ENCODE measurements around the gene TUB.

Gene TUB

GRCh38 chr11:8081591-8082250 is 710 bp downstream of the TUB start:
- DNase-seq (ENCODE audit: low spot score): no peak
- H3K4me3 ChIP-seq: peak overlapping the region; percentile 79
- peak overlapping the region in 1 of 2 donors; percentile 58 for H3K27ac ChIP-seq
- no peak for TF ChIP-seq CTCF (IDR thresholded peaks at IDR 0.05)

- Histone ChIP-seq H3K4me3 (peak overlapping the region; percentile 79), H3K27ac (no peak overlapping the region)
- no peak for TF ChIP-seq CTCF (IDR thresholded peaks at IDR 0.05)
- DNase-seq (ENCODE audit: low spot score): no peak
Observed at GRCh38 chr11:8082391-8083087, 1.5 kb downstream of the TUB start.

GRCh38 chr11:8083088-8083395 is 2.0 kb downstream of the TUB start:
- no peak for DNase-seq (ENCODE audit: low spot score)
- no peak for TF ChIP-seq CTCF (IDR thresholded peaks at IDR 0.05)
- Histone ChIP-seq H3K27ac (no peak overlapping the region), H3K4me3 (no peak overlapping the region)

- Histone ChIP-seq H3K4me3 (no peak overlapping the region), H3K27ac (no peak overlapping the region)
- no peak for DNase-seq (ENCODE audit: low spot score)
- TF ChIP-seq CTCF (IDR thresholded peaks at IDR 0.05): no peak
Observed at GRCh38 chr11:8083871-8084281, 2.9 kb downstream of the TUB start.

- no peak for DNase-seq (ENCODE audit: low spot score)
- no peak overlapping the region for H3K27ac ChIP-seq
- no peak overlapping the region for H3K4me3 ChIP-seq
- no peak for TF ChIP-seq CTCF (IDR thresholded peaks at IDR 0.05)
Observed at GRCh38 chr11:8084352-8084751, 3.3 kb downstream of the TUB start.

- H3K4me3 ChIP-seq: no peak overlapping the region
- DNase-seq (ENCODE audit: low spot score): no peak
- H3K27ac ChIP-seq: no peak overlapping the region
- no peak for TF ChIP-seq CTCF (IDR thresholded peaks at IDR 0.05)
Observed at GRCh38 chr11:8085011-8085645, 4.1 kb downstream of the TUB start.

All from coronary artery (tissue), 2 donors.